Eye (tissue), 1 donor: ENCODE data around the gene FAM43B.

Experiments
- DNase-seq: peaks from one replicate; pipeline ENCODE4 v3.0.0-alpha.2; 2015

The FAM43B gene

DNA sequence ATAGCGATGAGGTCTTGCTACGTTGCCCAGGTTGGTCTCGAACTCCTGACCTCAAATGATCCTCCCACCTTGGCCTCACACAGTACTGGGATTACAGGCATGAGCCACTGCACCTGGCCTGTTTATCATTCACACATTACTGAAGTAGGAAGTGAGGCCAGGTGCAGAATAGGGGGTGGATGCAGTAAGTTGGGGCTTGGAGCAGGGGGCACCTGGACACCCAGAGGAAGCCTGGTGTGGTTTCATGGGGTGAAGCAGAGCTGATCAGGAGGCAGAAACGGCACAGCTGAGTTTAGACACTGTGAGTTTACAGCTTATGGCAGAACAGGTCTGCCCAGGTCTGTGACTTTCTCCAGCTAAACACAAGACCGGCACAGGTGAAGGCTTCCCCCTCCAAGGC is 41.4 kb downstream of the FAM43B start:
- DNase-seq = no peak

DNA sequence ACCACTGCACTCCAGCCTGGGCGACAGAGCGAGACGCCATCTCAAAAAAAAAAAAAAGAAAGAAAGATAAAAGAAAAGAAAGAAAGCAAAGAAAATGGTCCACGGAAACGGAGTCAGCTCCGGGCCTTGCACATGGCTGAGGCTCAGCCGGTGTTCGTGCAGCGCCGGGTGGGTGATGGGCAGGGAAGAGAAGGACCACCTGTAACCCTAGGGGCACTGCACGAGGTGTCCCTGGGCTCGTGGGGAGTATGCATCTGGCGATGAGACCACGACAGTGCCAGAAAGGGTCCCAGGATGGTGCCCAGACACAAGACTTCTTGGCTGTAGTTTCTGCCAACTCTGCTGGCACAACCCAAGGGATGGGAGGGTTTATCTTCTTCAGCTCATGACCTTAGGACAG is 42.4 kb downstream of the FAM43B start:
- no peak for DNase-seq

DNA sequence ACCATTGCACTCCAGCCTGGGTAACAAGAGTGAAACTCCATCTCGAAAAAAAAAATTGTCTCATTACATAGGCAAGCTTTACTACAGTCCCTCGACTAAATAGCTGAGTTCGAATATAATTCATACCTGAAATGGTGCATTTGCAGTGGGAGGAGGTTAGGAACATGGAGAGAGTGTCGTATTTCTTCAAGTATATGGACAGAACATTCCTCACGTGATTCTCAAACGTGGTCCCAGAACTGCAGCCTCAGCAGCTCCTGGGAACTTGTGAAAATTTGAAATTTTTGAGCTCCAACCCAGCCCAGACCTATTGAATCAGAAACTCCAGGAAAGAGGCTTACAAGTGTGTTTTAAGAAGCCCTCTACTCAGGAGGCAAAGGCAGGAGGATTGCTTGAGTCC is 43.7 kb downstream of the FAM43B start:
- no peak for DNase-seq

DNA sequence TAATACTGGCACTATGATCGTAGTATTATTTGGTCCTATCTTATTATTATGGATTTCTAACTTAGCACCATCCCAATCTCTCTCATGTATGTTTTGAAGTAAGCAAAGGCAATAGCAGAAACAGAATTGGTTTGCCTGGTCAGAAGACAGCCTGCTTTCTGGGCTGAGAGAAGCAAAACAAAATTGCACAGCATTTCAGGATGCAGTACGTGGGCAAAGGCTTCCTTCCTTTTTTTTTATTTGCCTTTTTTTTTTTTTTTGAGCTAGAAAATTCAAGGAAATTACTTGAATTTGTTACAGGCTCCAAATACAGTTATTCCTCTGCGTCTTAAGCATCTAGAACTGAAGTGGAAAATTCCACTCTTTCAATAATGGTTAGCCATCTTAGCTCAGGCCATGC is 45.3 kb downstream of the FAM43B start:
- no peak for DNase-seq

DNA sequence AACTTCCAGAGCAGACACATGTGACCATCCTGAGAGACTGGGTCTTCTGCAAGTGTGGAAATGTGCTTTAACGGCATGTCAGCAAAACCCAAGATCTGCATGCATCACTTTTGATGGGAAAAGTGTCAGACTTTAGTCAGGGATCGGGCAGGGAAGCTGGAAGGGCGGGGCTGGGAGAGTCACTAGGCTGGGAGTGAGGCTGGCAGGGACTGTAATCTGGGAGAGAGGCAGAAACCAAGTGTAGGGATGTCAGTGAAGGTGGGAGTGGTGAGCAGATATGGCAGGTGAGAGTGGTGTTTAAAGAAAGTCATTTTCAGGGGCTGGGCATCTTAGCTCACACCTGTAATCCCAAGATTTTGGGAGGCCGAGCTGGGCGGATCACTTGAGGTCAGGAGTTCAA is 47.8 kb downstream of the FAM43B start:
- no peak for DNase-seq

DNA sequence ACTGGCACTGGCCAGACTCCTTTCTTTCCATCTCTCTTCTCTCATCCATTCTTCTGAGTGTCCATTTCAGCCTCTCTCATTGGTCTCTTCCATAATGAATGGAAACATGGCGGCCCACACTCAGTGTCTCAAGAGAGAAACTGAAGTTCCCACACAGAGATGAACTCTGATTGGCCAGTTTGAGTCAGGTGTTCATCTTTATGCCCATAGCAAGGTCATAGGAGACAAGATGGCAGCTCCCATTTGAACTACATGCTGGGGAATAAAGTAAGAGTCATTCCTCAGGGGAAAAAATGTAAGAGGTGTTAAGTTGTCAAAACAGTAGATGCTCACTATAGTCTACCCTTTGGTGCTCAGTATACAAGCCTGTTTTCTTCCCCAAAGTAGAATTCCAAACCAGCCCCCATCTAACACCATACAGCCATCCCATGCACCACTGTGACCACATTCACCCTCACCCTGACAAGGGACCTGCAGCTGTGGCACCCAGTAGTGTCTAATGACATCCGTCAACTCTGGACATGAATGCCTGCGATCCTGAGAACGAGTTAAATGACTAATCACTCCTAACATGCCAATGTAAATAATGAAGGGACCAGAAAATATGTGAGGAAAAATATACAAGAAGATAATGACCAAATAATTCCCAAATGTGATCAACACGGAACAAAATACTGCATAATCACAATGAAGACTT is 48.9 kb downstream of the FAM43B start:
- DNase-seq = no peak

DNA sequence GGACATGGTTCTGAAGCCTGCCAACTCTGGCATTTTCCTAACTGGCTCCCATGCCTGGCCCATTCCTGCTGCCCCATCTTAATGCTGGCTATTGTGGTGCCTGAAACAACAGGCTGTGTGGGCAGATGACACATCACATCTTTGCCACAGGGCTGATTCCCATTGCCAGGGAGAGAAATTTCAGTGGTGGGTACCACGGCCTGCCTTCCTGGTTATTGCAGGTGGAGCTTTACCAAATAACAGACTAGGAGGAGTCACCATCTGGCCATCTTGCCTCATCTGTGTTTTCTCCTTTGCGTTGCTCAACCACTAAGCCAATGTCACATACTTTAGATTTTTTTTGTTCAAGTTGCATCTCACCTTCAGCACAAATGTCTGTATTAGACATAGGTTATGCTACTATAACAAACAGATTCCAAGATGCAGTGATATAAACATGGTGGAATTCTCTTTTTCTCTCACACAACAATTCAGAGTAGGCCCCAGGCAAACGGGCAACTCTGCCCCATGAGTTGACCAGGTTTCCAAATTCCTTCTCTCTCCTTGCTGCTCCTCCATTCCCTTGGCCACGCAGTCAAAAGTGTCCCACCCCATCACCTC is 50.6 kb downstream of the FAM43B start:
- no peak for DNase-seq

DNA sequence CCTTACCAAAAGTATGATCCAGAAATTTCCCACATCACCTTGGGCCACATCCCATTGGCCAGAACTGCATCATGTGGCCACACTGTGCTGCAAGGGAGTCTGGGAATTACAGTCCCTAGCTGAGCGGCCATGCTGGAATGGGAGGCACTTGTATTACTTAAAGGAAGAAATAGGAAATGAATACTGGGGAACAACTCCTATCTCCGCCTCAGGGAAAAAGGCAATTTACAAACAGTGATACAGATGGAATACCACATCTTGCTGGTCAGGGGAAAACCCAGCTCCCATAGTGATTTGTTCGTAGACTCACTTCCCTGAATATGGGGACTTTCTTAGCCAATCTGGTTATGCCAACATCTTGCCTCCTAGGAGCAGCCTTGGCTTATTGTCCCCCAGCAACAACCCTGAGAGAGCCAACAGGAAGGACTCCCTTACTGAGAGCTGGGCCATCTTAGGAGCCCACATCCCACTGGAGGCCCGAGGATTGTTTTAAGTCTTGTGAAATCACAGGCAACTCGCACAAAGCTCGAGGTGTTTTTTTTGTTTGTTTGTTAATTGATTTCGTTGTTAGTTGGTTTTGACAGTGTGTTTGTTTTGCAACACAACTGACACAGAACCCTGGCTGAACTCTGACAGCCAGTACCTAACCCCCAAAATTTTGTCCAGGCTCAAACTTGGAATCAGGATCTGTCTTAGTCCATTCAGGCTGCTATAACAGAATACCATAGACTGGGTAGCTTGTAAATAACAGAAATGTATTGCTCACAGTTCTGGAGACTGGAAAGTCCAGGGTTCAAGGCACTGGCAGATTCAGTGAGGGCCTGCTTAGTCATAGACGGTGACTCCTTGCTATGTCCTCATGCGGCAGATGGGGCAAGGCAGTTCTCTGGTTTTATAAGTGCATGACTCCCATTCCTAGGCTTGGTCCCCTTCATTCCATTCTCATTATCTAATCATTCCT is 51.4 kb downstream of the FAM43B start:
- DNase-seq = no peak
